Sigmoid colon (tissue), 4 donors: ENCODE results near the gene F2RL1.

Experiments used
- CTCF ChIP-seq, 4 experiments: fragments of 450-650 bp in 3 of 4; fragments of 200-600 bp in 1 of 4; IDR thresholded peaks; one replicate each; pipeline ENCODE4 v1.5.1; 2016 to 2019; ENCODE audit warnings: antibody characterized with exemption in 4 of 4, mild to moderate bottlenecking in 3 of 4, moderate library complexity in 2 of 4
- POLR2AphosphoS5 ChIP-seq, 4 donors: sonication (generic); formaldehyde crosslinking; IDR thresholded peaks; one replicate each; pipeline ENCODE4 v1.6.1; 2017; ENCODE audit warnings: antibody characterized with exemption in 4 of 4

- no peak for TF ChIP-seq CTCF (IDR thresholded peaks at IDR 0.05)
- no peak for TF ChIP-seq POLR2AphosphoS5 (IDR thresholded peaks at IDR 0.05)
These were observed 48.2 kb downstream of the F2RL1 start for GRCh38 chr5:76867038-76867437.
